ENCODE data around the gene ROS1. TPM values are rescaled to one million over a fixed set of nuclear protein-coding genes. Genes with fewer than 3 reads are reported as not detected.

The ROS1 gene
- total RNA-seq, 1 donor, result 0.18 TPM

GRCh38 chr6:117290173-117290846 is 135.4 kb downstream of the ROS1 start:
- H3K4me3 ChIP-seq (ENCODE audit: low read depth, low read length), result no peak overlapping the region
- TF ChIP-seq CTCF (IDR thresholded peaks at IDR 0.05; ENCODE audit: insufficient read depth, low read length), result no peak
- no peak for DNase-seq (ENCODE audit: low read depth)

DNA sequence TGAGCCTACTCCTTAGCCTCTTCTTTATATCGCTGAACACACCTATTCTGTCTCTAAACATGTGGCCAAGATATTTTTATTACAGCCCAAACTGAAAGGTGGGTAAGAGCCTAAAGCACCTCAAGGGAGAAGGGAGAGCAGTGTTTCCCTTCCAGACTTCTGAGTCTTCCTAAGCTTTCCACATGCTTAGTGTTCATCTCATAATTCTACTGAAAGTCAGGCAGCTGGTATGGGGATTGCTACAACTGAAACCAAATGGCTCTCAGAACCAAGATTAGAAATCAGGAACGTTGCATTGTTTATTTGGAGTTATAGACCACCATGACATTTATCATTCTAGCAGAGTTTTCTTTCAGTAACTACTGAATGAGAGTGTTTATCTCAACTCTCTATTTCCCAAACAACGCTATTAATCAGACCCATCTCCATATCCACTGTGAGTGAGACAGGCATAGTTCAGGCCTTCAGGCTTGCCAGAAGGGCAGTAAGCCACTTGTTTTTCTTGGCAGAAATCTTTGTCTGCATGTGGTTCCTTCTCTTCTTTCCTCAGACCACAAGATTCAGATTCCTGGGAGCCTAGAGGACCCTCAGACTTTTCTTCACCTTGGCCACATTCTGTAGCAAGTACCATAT is 137.5 kb downstream of the ROS1 start:
- no peak for DNase-seq (ENCODE audit: low read depth)
- TF ChIP-seq CTCF (IDR thresholded peaks at IDR 0.05; ENCODE audit: insufficient read depth, low read length), result no peak
- no peak overlapping the region for H3K4me3 ChIP-seq (ENCODE audit: low read depth, low read length)

- DNase-seq (ENCODE audit: low read depth), result no peak
- TF ChIP-seq CTCF (IDR thresholded peaks at IDR 0.05; ENCODE audit: insufficient read depth, low read length), result no peak
- no peak overlapping the region for H3K4me3 ChIP-seq (ENCODE audit: low read depth, low read length)
Observed at GRCh38 chr6:117280922-117281321, 144.8 kb downstream of the ROS1 start.

- no peak for DNase-seq (ENCODE audit: low read depth)
- no peak overlapping the region for H3K4me3 ChIP-seq (ENCODE audit: low read depth, low read length)
- no peak for TF ChIP-seq CTCF (IDR thresholded peaks at IDR 0.05; ENCODE audit: insufficient read depth, low read length)
Observed at GRCh38 chr6:117276778-117277316, 148.9 kb downstream of the ROS1 start.

DNA sequence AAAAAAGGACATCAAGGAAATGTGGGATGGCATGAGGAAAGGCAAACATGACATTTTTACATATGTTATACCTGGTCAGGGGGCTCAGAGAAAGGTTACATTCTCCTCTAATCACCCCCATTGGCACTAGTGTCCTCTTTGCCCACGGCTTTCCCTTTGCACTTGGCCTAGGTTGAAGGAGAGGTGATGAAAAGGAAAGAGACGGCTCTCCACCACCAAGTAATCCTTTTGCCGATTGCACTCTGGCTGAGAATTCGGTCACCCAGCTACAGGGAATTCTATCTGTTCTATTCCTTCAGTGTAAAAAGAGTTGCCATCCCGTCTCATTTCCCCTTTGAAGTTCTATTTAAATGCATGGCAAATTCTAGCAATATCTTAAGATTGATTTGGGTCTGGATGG is 150.0 kb downstream of the ROS1 start:
- DNase-seq (ENCODE audit: low read depth), result no peak
- TF ChIP-seq CTCF (IDR thresholded peaks at IDR 0.05; ENCODE audit: insufficient read depth, low read length), result no peak
- H3K4me3 ChIP-seq (ENCODE audit: low read depth, low read length), result no peak overlapping the region

DNA sequence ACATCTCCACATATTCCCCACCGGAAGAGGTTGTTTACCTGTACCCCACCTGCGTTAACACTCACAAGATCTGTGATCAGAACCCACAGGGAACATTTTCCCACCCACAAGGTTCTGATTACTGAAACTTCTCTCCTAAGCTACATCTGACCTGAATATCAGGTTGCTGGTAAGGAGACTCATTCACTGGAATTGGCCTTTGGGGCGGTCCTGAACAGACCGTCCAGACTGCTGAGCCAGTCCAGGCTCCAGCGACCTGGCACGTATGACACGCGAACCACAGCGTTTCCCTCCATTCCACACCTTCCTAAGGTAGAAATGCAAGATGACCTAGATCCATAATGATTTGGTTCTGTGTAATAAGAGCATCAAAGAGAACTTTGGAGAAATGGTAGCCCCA is 150.5 kb downstream of the ROS1 start:
- no peak overlapping the region for H3K4me3 ChIP-seq (ENCODE audit: low read depth, low read length)
- DNase-seq (ENCODE audit: low read depth), result no peak
- TF ChIP-seq CTCF (IDR thresholded peaks at IDR 0.05; ENCODE audit: insufficient read depth, low read length), result no peak
